ENCODE data around the gene ZNF154.

The ZNF154 gene

GRCh38 chr19:57701625-57702024 lies 7.4 kb downstream of the ZNF154 start:
- ATAC-seq (no peak), DNase-seq (no peak)
- H3K9me3 Mint-ChIP-seq: peaks cover 62 to 76% of the 10 kb centered on the region in 2 donors
- no peak overlapping the region for H3K27ac Mint-ChIP-seq
- no peaks in the 10 kb centered on the region for H3K27me3 Mint-ChIP-seq
- no peak overlapping the region for H3K4me3 Mint-ChIP-seq
- no peaks in the 10 kb centered on the region for H3K4me1 Mint-ChIP-seq

GRCh38 chr19:57689750-57690149 lies 19.3 kb downstream of the ZNF154 start:
- H3K4me1 Mint-ChIP-seq: no peaks in the 10 kb centered on the region
- H3K27me3 Mint-ChIP-seq: no peaks in the 10 kb centered on the region
- no peak for ATAC-seq
- no peak overlapping the region for H3K4me3 Mint-ChIP-seq
- no peak overlapping the region for H3K27ac Mint-ChIP-seq
- H3K9me3 Mint-ChIP-seq: peaks cover 54 to 57% of the 10 kb centered on the region in 2 donors
- DNase-seq: no peak

GRCh38 chr19:57688011-57688763 lies 20.8 kb downstream of the ZNF154 start:
- ATAC-seq (no peak), DNase-seq (no peak)
- H3K27ac Mint-ChIP-seq: no peak overlapping the region
- H3K27me3 Mint-ChIP-seq: no peaks in the 10 kb centered on the region
- H3K4me3 Mint-ChIP-seq: no peak overlapping the region
- H3K9me3 Mint-ChIP-seq: peaks cover 55 to 57% of the 10 kb centered on the region in 2 donors
- H3K4me1 Mint-ChIP-seq: peaks cover 13% of the 10 kb centered on the region

GRCh38 chr19:57687363-57688010 lies 21.5 kb downstream of the ZNF154 start:
- no peak overlapping the region for H3K27ac Mint-ChIP-seq
- peaks cover 20% of the 10 kb centered on the region for H3K4me1 Mint-ChIP-seq
- no peak for ATAC-seq
- no peak overlapping the region for H3K4me3 Mint-ChIP-seq
- H3K9me3 Mint-ChIP-seq: peaks cover 58 to 60% of the 10 kb centered on the region in 2 donors
- no peaks in the 10 kb centered on the region for H3K27me3 Mint-ChIP-seq
- no peak for DNase-seq

GRCh38 chr19:57686727-57687126 lies 22.3 kb downstream of the ZNF154 start:
- ATAC-seq: no peak
- peaks cover 26% of the 10 kb centered on the region for H3K4me1 Mint-ChIP-seq
- no peak overlapping the region for H3K27ac Mint-ChIP-seq
- no peak overlapping the region for H3K4me3 Mint-ChIP-seq
- no peaks in the 10 kb centered on the region for H3K27me3 Mint-ChIP-seq
- no peak for DNase-seq
- H3K9me3 Mint-ChIP-seq: peaks cover 60 to 66% of the 10 kb centered on the region in 2 donors

GRCh38 chr19:57682226-57682766 lies 26.7 kb downstream of the ZNF154 start:
- Mint-ChIP-seq H3K9me3 (peaks cover 54 to 56% of the 10 kb centered on the region in 2 donors), H3K27ac (peak overlapping the region; percentile 94), H3K4me3 (peak overlapping the region; percentile 89 to 95), H3K4me1 (peaks cover 31% of the 10 kb centered on the region), H3K27me3 (no peaks in the 10 kb centered on the region)
- DNase-seq (no peak), ATAC-seq (no peak)

GRCh38 chr19:57675881-57676280 lies 33.1 kb downstream of the ZNF154 start:
- ATAC-seq (no peak), DNase-seq (no peak)
- Mint-ChIP-seq H3K27ac (no peak overlapping the region), H3K4me3 (no peak overlapping the region), H3K4me1 (no peaks in the 10 kb centered on the region), H3K27me3 (peaks cover 9% of the 10 kb centered on the region), H3K9me3 (peaks cover 17 to 21% of the 10 kb centered on the region in 2 donors)

GRCh38 chr19:57672466-57672865 lies 36.5 kb downstream of the ZNF154 start:
- Mint-ChIP-seq H3K27me3 (peaks cover 12% of the 10 kb centered on the region), H3K27ac (no peak overlapping the region), H3K9me3 (peaks cover 10 to 21% of the 10 kb centered on the region in 2 donors), H3K4me1 (no peaks in the 10 kb centered on the region), H3K4me3 (no peak overlapping the region)
- ATAC-seq: no peak
- DNase-seq: no peak

- H3K27me3 Mint-ChIP-seq: peaks cover 13% of the 10 kb centered on the region
- no peaks in the 10 kb centered on the region for H3K4me1 Mint-ChIP-seq
- ATAC-seq (no peak), DNase-seq (no peak)
- peaks cover 9 to 11% of the 10 kb centered on the region in 2 donors for H3K9me3 Mint-ChIP-seq
- H3K4me3 Mint-ChIP-seq: no peak overlapping the region
- no peak overlapping the region for H3K27ac Mint-ChIP-seq
These were observed 37.7 kb downstream of the ZNF154 start for GRCh38 chr19:57671124-57671895.

GRCh38 chr19:57668635-57669034 lies 40.4 kb downstream of the ZNF154 start, which contains the start of gene ZSCAN4:
Gene ZSCAN4 (plus strand): TSS chr19:57668935. CDS start chr19:57676146, 7,211 bp downstream.
- ATAC-seq: no peak
- H3K27ac Mint-ChIP-seq: peak within 1 kb of the TSS in 1 of 2 donors; percentile 74
- H3K27me3 Mint-ChIP-seq: peaks cover 40% of the 10 kb centered on the region
- peaks cover 5 to 7% of the 10 kb centered on the region in 2 donors for H3K9me3 Mint-ChIP-seq
- DNase-seq: no peak
- no peak within 1 kb of the TSS for H3K4me3 Mint-ChIP-seq
- H3K4me1 Mint-ChIP-seq: peaks cover 12% of the 10 kb centered on the region

GRCh38 chr19:57667228-57667627 lies 41.8 kb downstream of the ZNF154 start:
- Mint-ChIP-seq H3K4me1 (peaks cover 12% of the 10 kb centered on the region), H3K9me3 (peaks cover 5 to 7% of the 10 kb centered on the region in 2 donors), H3K27me3 (peaks cover 41% of the 10 kb centered on the region), H3K4me3 (no peak overlapping the region), H3K27ac (no peak overlapping the region)
- DNase-seq: no peak
- ATAC-seq: no peak

GRCh38 chr19:57665261-57665806 lies 43.7 kb downstream of the ZNF154 start:
- peak overlapping the region in 1 of 2 donors; percentile 50 for H3K4me3 Mint-ChIP-seq
- H3K27me3 Mint-ChIP-seq: peaks cover 42% of the 10 kb centered on the region
- no peaks in the 10 kb centered on the region for H3K9me3 Mint-ChIP-seq
- no peak overlapping the region for H3K27ac Mint-ChIP-seq
- H3K4me1 Mint-ChIP-seq: peaks cover 12% of the 10 kb centered on the region
- no peak for ATAC-seq
- no peak for DNase-seq

GRCh38 chr19:57664269-57665127 lies 44.5 kb downstream of the ZNF154 start:
- H3K4me3 Mint-ChIP-seq: peak overlapping the region; percentile 90 to 92
- peaks cover 0 to 5% of the 10 kb centered on the region in 2 donors for H3K9me3 Mint-ChIP-seq
- ATAC-seq: peak; percentile 52
- peaks cover 12% of the 10 kb centered on the region for H3K4me1 Mint-ChIP-seq
- peaks cover 43% of the 10 kb centered on the region for H3K27me3 Mint-ChIP-seq
- no peak for DNase-seq
- H3K27ac Mint-ChIP-seq: no peak overlapping the region

- ATAC-seq: no peak
- H3K4me1 Mint-ChIP-seq: peaks cover 6% of the 10 kb centered on the region
- no peak for DNase-seq
- no peak overlapping the region for H3K27ac Mint-ChIP-seq
- H3K9me3 Mint-ChIP-seq: peaks cover 51 to 55% of the 10 kb centered on the region in 2 donors
- H3K4me3 Mint-ChIP-seq: no peak overlapping the region
- peaks cover 30% of the 10 kb centered on the region for H3K27me3 Mint-ChIP-seq
These were observed 52.7 kb downstream of the ZNF154 start for GRCh38 chr19:57656346-57656745.

All from stimulated activated naive CD8-positive, alpha-beta T cell treated with anti-CD3 and anti-CD28 coated beads, Interleukin-15, amount 100 ng/mL, for 72 hours (primary cell).